K562 (cell line): Measurements from ENCODE around the gene PIP4K2A. TPM values are rescaled to one million over a fixed set of nuclear protein-coding genes. Genes with fewer than 3 reads are reported as not detected.

Experiments used
- BDP1 ChIP-seq: IDR thresholded peaks from 3 replicates; pipeline ENCODE4 v1.6.1; 2011; ENCODE audit not compliant: insufficient read length, insufficient read depth
- BRD9 ChIP-seq: fragments of 450-650 bp; IDR thresholded peaks from 2 replicates; pipeline ENCODE4 v1.6.1; 2018; ENCODE audit warnings: low read depth; ENCODE audit not compliant: partially characterized antibody
- E2F5 ChIP-seq: sonication (generic); formaldehyde crosslinking; IDR thresholded peaks from 2 replicates; pipeline ENCODE4 v1.8.0; 2022; ENCODE audit warnings: mild to moderate bottlenecking, missing genetic modification reagents
- HDAC6 ChIP-seq: IDR thresholded peaks from 2 replicates; pipeline ENCODE4 v1.6.1; 2012; ENCODE audit warnings: low read depth, mild to moderate bottlenecking, control low read depth, inconsistent platforms, low read length, moderate library complexity
- IFI16 ChIP-seq: fragments of 250-450 bp; sonication (Bioruptor Pico); IDR thresholded peaks from 2 replicates; pipeline ENCODE4 v2.1.2; 2022; ENCODE audit warnings: mild to moderate bottlenecking, inconsistent platforms
- MLLT1 ChIP-seq, 2 experiments: fragments of 450-650 bp; IDR thresholded peaks; 2 replicates each; pipeline ENCODE4 v1.6.1; 2016
- MTF1 ChIP-seq: fragments of 250-450 bp; sonication (Bioruptor Pico); IDR thresholded peaks from 2 replicates; pipeline ENCODE4 v1.9.0; 2021; ENCODE audit warnings: moderate library complexity, mild to moderate bottlenecking, inconsistent platforms, borderline replicate concordance
- RREB1 ChIP-seq: fragments of 250-450 bp; sonication (Bioruptor Pico); IDR thresholded peaks from 2 replicates; pipeline ENCODE4 v1.4.0; 2020
- TEAD4 ChIP-seq, 2 experiments: sonication (generic) in 1 of 2; formaldehyde crosslinking in 1 of 2; IDR thresholded peaks; 2 replicates each; pipeline versions ENCODE4 v1.6.1 to v1.8.0; 2012 to 2022; ENCODE audit warnings: borderline replicate concordance in 1 of 2, inconsistent platforms in 1 of 2, low read length in 1 of 2, mild to moderate bottlenecking in 1 of 2, missing genetic modification reagents in 1 of 2
- ZFP36 ChIP-seq: fragments of 150-350 bp; IDR thresholded peaks from 2 replicates; pipeline ENCODE4 v1.6.1; 2018; ENCODE audit warnings: low read length, low read depth; ENCODE audit not compliant: partially characterized antibody
- ZMIZ1 ChIP-seq, 2 experiments: fragments of 150-350 bp in 1 of 2; IDR thresholded peaks; 2 replicates each; pipeline ENCODE4 v1.6.1; 2012 to 2016; ENCODE audit warnings: low read depth in 2 of 2, low read length in 2 of 2, mild to moderate bottlenecking in 1 of 2, moderate library complexity in 1 of 2
- ZNF3 ChIP-seq: fragments of 250-450 bp; sonication (Bioruptor Pico); IDR thresholded peaks from 2 replicates; pipeline ENCODE4 v1.5.0; 2021; ENCODE audit warnings: mild to moderate bottlenecking, moderate library complexity
- polyA plus RNA-seq, 8 experiments: library from polyadenylated mRNA; depleted of rRNA in 4 of 8; stranded (reverse) in 5 of 8; unstranded in 3 of 8; fragments of >200 nt; fragmentation: Nextera tagmentation in 2 of 8; fragmentation: Illumina TruSeq in 1 of 8; extraction: Ambion mirVana in 2 of 8; extraction: Trizol in 1 of 8; gene quantifications; 2 replicates each; pipeline versions ENCODE4 v1.2.1 to v1.2.3, GENCODE V29; 2011 to 2014; ENCODE audit warnings: inconsistent platforms in 1 of 8, missing spikeins in 1 of 8
- total RNA-seq, 7 experiments: library from RNA; depleted of rRNA in 6 of 7; stranded (reverse); fragments of >200 nt in 6 of 7; fragmentation: Illumina TruSeq in 2 of 7; extraction: Trizol in 2 of 7; gene quantifications; 2 replicates each; pipeline versions ENCODE4 v1.2.1 to v1.2.3, GENCODE V29; 2011 to 2021; ENCODE audit warnings: low replicate concordance in 1 of 7

PIP4K2A gene
- total and polyA plus RNA-seq, 9 of the 15 experiments (the other 6 are each of a cell fraction or from before 2014, with no cell fraction given), result 35.6 to 117 (median 71.9) TPM

- TF ChIP-seq RREB1 (CRISPR knock-in tag) (no peak), HDAC6 (no peak), IFI16 (CRISPR knock-in tag) (no peak), ZNF3 (CRISPR knock-in tag) (no peak), BRD9 (peak; percentile 60), ZMIZ1 (IDR thresholded peaks at IDR 0.05; ENCODE audit: low read depth in 2 of 2, low read length in 2 of 2) (no peak), ZFP36 (no peak), MLLT1 (IDR thresholded peaks at IDR 0.05) (peak; percentile 55 to 79; a peak in 3 of 4 replicates), TEAD4 (IDR thresholded peaks at IDR 0.05; ENCODE audit: low read length) (no peak), TEAD4 (CRISPR knock-in tag; IDR thresholded peaks at IDR 0.05; ENCODE audit: borderline replicate concordance) (no peak), MTF1 (CRISPR knock-in tag) (no peak), E2F5 (CRISPR knock-in tag) (no peak), BDP1 (no peak)
These were observed 82.6 kb downstream of the PIP4K2A start (continued) for GRCh38 chr10:22631646-22632278.
